Measurements from ENCODE around the gene MAPKAPK5.
"Not testable (repeated sequence)": the region's sequence is repeated elsewhere in the genome, so short reads cannot be mapped to it uniquely, and the experiment has no call there.

DNA sequence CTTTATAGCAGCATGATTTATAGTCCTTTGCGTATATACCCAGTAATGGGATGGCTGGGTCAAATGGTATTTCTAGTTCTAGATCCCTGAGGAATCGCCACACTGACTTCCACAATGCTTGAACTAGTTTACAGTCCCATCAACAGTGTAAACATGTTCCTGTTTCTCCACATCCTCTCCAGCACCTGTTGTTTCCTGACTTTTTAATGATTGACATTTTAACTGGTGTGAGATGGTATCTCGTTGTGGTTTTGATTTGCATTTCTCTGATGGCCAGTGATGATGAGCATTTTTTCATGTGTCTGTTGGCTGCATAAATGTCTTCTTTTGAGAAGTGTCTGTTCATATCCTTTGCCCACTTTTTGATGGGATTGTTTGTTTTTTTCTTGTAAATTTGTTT lies 12.4 kb upstream of the MAPKAPK5 start:
- TF ChIP-seq, protein P1, sequence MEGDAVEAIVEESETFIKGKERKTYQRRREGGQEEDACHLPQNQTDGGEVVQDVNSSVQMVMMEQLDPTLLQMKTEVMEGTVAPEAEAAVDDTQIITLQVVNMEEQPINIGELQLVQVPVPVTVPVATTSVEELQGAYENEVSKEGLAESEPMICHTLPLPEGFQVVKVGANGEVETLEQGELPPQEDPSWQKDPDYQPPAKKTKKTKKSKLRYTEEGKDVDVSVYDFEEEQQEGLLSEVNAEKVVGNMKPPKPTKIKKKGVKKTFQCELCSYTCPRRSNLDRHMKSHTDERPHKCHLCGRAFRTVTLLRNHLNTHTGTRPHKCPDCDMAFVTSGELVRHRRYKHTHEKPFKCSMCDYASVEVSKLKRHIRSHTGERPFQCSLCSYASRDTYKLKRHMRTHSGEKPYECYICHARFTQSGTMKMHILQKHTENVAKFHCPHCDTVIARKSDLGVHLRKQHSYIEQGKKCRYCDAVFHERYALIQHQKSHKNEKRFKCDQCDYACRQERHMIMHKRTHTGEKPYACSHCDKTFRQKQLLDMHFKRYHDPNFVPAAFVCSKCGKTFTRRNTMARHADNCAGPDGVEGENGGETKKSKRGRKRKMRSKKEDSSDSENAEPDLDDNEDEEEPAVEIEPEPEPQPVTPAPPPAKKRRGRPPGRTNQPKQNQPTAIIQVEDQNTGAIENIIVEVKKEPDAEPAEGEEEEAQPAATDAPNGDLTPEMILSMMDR (IDR thresholded peaks at IDR 0.05): not testable (repeated sequence)
- not testable (repeated sequence) for TF ChIP-seq POLR2A (IDR thresholded peaks at IDR 0.05)

Measured in Peyer's patch (tissue), 4 donors.